Stimulated activated CD8-positive, alpha-beta memory T cell treated with anti-CD3 and anti-CD28 coated beads, Interleukin-4, amount 100 ng/mL, for 1 hour (primary cell): Measurements from ENCODE around the gene GNL1.
A peak's percentile ranks its signal among the peaks of the same experiment; 100 is the strongest.

Experiments
- DNase-seq, 2 donors: peaks; one replicate each; pipeline ENCODE4 v3.0.0-alpha.2; 2020; ENCODE audit warnings: low read depth in 2 of 2, low spot score in 1 of 2

The GNL1 gene

GRCh38 chr6:30570740-30571074 lies 14.4 kb upstream of the GNL1 start:
- no peak for DNase-seq

DNA sequence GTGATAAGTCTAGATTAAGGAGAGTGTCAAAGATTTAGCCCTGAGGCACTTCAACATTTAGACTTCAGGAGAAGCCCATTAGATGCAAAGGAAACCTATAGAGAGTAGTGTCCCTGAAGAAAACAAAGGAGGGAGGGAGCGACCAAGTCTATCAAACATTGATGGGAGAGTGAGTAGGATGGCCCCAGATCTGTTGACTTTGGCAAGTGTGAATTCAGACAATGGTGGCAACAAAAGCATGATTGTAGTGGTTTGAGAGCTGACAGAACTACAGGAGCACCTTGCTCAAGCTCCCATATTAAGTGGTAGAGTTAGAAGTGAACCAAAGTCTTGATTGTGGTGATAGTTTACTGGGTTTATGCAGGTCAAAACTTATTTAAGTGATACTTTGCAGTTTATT lies 14.0 kb upstream of the GNL1 start:
- no peak for DNase-seq

GRCh38 chr6:30568245-30568644 lies 12.0 kb upstream of the GNL1 start:
- no peak for DNase-seq

DNA sequence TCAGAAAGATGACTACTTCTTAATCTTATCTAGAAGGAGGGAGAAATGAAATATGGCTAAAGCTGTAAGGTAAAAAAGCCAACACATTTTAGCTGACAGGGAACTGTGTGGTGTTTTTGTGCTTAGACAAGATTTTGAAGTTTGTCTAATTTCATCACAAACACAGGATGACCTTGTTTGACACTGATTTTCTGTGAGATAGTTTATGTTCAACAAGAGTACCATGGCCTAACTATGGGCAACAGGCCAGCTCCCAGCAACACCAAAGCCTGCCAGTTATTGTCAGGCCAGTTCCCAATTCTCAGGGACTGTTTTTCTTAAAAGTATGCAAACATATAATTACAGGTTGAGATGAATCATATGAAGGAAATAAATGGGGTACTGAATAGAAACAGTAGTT lies 9.5 kb upstream of the GNL1 start:
- DNase-seq: no peak

DNA sequence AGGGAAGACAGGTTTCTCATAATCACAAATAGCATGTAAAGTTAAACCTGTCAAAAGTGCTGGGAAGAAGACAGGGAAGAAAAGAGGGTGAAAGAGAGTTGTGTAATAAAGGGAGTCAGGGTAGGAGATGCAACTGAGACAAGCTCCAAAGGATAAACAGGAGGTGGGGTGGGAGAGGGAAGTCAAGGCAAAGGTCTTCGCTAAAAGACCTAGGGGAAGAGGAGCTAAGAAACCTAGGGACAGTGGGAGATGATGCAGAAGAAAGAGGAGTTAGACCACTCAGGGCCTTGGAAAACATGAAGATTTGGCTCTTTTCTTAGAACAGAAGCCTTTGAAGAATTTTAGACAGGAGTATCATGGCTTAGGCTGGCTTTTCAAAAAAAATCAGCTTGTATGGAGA lies 7.8 kb upstream of the GNL1 start:
- DNase-seq: no peak

GRCh38 chr6:30562470-30563425 lies 6.5 kb upstream of the GNL1 start:
- DNase-seq: no peak

DNA sequence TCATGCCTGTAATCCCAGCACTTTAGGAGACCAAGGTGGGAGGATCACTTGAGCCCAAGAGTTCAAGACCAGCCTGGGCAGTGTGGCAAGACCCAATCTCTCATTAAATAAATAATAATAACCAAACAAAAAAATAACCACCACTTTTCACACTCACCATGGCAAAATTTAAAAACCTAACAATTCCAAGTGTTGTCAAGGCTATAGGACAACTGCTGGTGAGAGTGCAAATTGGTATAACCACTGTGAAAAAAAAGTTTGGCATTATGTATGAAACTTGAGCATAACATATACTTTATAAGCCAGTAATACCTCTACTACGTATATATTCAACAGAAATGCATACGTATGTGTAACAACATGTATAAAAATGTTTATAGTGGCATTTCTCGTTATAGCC lies 4.6 kb upstream of the GNL1 start:
- no peak for DNase-seq

- DNase-seq: peak in 1 of 2 donors; percentile 33
Measured at GRCh38 chr6:30557683-30557981, 1.3 kb upstream of the GNL1 start.

DNA sequence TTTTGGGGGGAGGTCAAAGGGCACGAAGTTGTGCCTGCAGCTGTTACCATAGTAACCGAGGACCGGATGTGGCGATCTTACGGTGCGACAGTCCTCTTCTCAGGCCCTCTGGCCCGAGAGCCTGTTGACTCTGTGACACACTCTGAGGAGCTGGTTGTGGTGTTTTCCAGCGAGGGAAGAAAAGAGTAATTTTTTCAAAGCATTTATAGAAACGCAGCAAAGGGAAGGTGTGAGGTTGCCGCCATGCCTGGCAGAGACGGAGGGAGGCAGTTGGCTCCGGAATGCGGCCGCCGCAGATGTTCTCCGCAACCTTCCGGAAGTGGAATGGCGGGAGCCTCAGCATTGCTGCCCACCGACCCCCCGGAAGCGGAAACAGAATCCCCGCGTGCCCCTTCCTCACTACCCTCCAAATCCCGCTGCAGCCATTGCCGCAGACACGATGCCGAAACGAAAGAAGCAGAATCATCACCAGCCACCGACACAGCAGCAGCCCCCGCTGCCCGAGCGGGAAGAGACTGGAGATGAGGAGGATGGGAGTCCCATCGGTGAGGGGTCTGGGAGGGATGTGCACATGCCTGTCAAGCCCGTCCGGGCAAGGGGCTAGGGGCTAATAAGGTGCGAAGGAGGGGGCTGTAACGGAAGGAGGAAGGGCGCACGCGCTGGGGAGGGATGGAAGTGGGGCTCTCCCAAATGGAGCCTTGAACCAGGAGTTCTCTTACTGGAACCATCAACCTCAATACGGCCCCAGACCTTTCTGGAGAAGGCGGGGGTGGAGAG lies 805 bp upstream of the GNL1 start, which contains the start of gene PRR3:
TSS of gene PRR3 (plus strand) at position 390 of the 777 bp plus-strand sequence. CDS start at position 440, 50 bp downstream.
- peak; percentile 70 to 71 for DNase-seq

GRCh38 chr6:30555816-30556065 lies 548 bp downstream of the GNL1 start:
- no peak for DNase-seq

DNA sequence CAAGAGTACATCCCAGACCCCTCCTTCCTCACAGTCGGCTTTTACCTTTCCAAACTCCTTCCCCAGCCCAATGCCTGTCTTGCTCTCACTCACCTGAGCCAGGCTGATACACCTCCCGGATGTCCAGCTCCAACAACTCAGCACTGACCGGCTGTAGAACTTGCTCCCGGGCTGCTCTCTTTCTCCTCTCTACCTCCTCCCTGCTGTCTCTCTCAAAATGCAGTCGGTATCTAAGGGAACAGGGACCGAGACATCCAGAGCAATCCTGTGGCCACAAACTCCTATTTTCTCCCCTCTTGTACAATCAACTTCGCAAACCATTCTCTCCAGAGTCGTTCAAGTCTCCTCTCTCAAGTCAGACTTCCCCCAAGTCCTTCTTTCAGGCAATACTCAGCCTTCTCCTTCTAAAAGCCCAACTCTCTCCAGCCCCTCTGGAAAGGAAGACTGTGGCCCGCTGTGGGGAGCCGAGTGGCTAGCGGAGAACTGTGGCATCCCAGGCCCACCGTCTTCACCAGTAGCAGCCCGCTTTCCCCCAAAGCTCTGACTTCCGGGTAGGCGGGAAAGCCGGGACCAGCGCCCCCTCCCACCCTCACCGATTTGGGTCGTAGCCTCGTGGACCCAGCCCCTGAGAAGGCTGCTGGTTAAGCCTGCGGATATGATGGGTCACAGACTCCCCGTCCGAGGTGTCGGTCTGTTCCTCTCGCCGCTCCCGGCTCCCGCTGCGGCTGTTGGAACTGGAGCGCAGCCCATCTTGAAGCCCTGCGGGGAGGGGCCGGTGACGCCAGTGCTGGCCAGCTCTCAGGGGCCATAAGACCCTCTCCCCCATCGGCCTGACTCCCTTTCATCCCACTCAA lies 1.1 kb downstream of the GNL1 start:
- no peak for DNase-seq

DNA sequence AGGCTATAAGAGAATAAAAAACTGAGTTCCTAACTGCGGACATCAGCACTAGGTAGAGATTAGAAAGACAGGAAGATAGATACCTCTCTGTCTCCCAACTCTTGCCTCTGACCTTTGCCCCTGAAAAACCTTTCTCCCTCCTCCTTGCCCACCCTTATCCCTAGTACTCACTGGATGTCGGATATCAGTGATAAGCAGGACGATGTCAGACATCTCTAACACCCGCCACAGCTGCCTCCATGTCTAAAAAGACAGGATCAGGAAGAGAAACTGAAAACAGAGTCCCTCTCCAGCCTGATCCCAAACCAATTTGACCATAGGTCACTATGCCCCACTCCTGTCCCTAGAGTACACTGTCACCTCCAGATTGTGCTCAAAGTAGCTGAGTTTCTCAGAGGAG lies 1.9 kb downstream of the GNL1 start:
- DNase-seq: no peak

GRCh38 chr6:30548375-30548774 lies 7.9 kb downstream of the GNL1 start:
- DNase-seq: no peak

DNA sequence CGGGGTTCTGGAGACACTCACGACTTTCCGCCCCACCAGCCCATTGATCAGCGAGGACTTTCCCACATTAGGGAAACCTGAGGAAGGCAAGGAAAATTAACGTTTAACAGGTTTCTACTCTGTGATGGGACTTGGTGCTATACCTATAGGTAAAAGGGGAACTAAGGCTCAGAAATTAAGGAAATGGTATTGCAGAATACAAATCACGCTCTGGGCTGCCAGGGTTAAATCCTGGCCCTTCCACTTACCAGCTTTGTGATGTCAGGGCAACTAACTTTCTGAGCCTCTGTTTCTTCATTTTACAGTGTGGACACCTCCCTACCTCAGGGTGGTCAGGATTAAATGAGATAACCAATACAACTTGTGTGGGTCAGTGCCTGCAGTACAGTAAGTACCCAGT lies 8.8 kb downstream of the GNL1 start:
- DNase-seq: no peak

- no peak for DNase-seq
Measured at GRCh38 chr6:30544666-30545272, 11.5 kb downstream of the GNL1 start.

DNA sequence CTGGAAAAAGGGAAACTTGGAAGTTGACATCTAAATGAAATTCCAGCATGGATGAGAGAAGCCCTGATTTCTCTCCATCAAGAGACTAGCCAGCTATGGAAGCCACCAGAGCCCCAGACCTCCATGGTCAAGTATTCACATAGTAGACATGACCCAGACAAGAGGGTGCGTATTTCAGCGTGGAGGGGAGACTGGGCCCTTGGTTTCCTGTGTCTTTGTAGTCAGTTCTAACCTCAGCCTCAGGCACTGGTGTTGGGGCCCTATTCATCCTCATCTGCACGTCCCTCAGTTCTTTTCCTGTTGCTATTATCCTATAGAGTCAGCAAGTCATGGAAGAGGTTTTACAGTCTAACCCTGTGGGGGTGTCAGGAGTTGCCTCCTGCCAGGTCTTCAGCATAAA lies 12.5 kb downstream of the GNL1 start:
- DNase-seq: no peak

DNA sequence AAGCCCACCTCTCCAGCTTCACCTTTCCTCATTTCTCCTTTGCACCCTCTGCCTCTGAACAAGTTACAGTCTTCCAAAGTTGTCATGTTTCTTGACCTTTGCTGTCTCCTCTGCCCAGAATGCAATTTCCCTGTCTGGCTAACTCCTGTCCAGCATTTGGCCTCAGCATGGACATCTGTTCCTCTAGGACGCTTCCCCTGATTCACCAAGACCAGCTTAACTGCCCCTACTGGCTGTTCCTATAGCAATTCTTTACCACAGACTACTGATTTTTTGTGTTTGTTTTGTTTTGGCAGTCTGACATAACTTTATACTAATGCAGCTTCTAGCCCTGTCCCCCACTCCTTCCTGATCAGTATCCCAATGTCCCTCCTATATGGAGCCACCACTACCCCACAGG lies 13.4 kb downstream of the GNL1 start:
- DNase-seq: no peak

GRCh38 chr6:30542404-30542725 lies 13.9 kb downstream of the GNL1 start:
- DNase-seq: no peak

DNA sequence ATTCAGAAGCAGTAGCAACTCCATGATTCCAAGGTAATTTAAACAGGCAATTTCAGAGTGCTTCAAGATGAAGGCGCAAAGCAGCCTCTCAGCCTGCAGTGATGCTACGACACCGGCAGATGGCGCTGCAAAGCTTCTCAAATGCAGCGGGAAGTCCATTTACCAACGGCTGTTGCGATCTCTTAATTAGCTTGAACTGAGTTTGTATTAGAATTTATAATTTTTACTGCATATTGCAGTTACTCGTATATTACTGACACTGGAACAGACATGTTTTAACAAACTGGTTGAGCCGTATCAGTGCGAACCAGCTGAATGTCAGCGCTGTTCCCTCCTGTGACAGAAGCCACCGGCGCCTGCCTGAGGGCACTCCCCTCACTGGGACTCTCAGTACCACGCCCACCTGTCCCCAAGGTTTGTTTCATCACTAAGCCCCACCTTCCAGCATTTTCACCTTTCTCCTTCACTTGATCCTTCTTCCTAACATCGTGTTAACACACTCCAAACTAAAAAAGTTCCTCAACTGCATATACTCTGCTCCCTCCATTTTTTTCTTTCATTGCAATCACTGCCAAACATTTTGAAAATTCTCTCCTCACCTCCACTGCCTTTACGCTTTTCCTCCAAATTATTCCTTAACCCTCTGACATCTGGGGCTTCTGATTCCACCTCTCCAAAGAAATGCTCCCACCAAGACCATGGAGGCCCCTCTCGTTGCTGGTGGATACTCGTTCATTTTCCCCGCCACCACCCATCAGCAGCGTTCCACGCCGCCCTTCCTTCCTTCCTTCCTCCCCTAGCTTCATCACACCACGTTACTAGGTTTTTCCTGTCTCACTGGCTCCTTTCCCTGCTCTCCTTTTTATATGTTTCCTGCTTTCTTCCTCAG lies 14.5 kb downstream of the GNL1 start:
- peak; percentile 54 to 70 for DNase-seq

DNA sequence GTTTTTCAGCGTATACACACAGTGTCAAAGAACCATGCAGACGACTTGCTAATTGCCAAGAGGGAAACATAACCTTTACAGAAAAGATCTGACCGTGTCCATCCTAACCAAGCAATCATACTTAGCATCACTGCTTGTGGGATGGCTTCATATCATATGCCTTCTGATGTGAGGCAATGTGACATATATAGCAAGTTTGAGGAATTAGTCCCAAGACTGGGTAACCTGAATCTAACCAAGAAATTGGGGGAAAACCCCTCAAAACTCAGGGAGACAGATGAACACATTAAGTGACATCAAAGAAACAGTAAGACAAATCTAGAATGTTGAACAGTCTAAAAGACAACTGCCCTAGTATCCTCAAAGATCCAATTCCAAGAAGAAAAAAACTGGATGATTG lies 18.4 kb downstream of the GNL1 start:
- DNase-seq: no peak
